HepG2 (cell line): ENCODE measurements around the gene GSTM1.

Source experiments
- NR3C1 ChIP-seq: sonication (generic); formaldehyde crosslinking; IDR thresholded peaks from 2 replicates; pipeline ENCODE4 v1.4.0; 2020; ENCODE audit warnings: missing genetic modification reagents
- TCF7 ChIP-seq: sonication (generic); IDR thresholded peaks from 2 replicates; pipeline ENCODE4 v1.6.1; 2016; ENCODE audit warnings: antibody characterized with exemption, low read depth
- TF ChIP-seq, protein P1 (sequence below): sonication (generic); formaldehyde crosslinking; conservative IDR thresholded peaks from 2 replicates; pipeline ENCODE4 v1.4.0; 2020; ENCODE audit warnings: missing genetic modification reagents

- TF ChIP-seq NR3C1 (CRISPR knock-in tag) (no peak), TCF7 (no peak)
- TF ChIP-seq, protein P1, sequence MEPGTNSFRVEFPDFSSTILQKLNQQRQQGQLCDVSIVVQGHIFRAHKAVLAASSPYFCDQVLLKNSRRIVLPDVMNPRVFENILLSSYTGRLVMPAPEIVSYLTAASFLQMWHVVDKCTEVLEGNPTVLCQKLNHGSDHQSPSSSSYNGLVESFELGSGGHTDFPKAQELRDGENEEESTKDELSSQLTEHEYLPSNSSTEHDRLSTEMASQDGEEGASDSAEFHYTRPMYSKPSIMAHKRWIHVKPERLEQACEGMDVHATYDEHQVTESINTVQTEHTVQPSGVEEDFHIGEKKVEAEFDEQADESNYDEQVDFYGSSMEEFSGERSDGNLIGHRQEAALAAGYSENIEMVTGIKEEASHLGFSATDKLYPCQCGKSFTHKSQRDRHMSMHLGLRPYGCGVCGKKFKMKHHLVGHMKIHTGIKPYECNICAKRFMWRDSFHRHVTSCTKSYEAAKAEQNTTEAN = no peak
These were observed 27.2 kb downstream of the GSTM1 start for GRCh38 chr1:109714661-109715372.
